Endothelial cell of umbilical vein (primary cell): ENCODE measurements around the gene HLA-DOA. TPM values are rescaled to one million over a fixed set of nuclear protein-coding genes. Genes with fewer than 3 reads are reported as not detected.

Experiments
- BruUV-seq: library from RNA; stranded (reverse); fragments of 400-500 nt; replicated peaks from 2 replicates; lab custom pipeline; 2021; lab: Mats Ljungman, UMichigan
- CTCF ChIA-PET: fragments of 300-600, 350-600 bp; sonication (Branson Sonifier 250); formaldehyde crosslinking; loops from one replicate; lab custom pipeline; 2021; ENCODE audit warnings: antibody characterized with exemption, inconsistent platforms; lab: Charles Lee
- POLR2A ChIA-PET: fragments of 300-600, 350-600 bp; sonication (Branson Sonifier 250); formaldehyde crosslinking; loops from one replicate; lab custom pipeline; 2021; ENCODE audit warnings: antibody characterized with exemption, inconsistent platforms; lab: Charles Lee
- DNase-seq: peaks from one replicate; pipeline ENCODE4 v3.0.0-alpha.2; 2011; ENCODE audit warnings: low read depth, low spot score
- FAIRE-seq: peaks from 2 replicates; lab custom pipeline; 2011; peaks lifted over from hg19 to GRCh38; lab: Jason Lieb, UNC
- H2AFZ ChIP-seq: 2 replicates; pipeline ENCODE4 v1.6.0; 2012; ENCODE audit warnings: low read depth, low read length, control low read depth, inconsistent platforms
- H3K27ac ChIP-seq: 2 replicates; pipeline ENCODE4 v1.5.1; 2011; ENCODE audit warnings: low read depth, mild to moderate bottlenecking, control low read depth, low read length, moderate library complexity; ENCODE audit not compliant: insufficient read depth
- H3K27me3 ChIP-seq, 2 experiments: 2 replicates each; pipeline versions ENCODE4 v1.6.0 to v1.6.1; 2011; ENCODE audit warnings: low read length in 2 of 2, mixed read lengths in 1 of 2; ENCODE audit not compliant: control insufficient read depth in 2 of 2, insufficient read depth in 2 of 2
- H3K36me3 ChIP-seq, 2 experiments: 2 replicates in 1 of 2; 3 replicates in 1 of 2; pipeline ENCODE4 v1.5.1; 2011; ENCODE audit warnings: low read length in 2 of 2, mild to moderate bottlenecking in 1 of 2, moderate library complexity in 1 of 2; ENCODE audit not compliant: control insufficient read depth in 2 of 2, insufficient read depth in 2 of 2; ENCODE audit errors: extremely low read depth in 1 of 2
- H3K4me1 ChIP-seq: 3 replicates; pipeline ENCODE4 v1.5.1; 2011; ENCODE audit warnings: mild to moderate bottlenecking, low read length; ENCODE audit not compliant: control insufficient read depth, insufficient read depth; ENCODE audit errors: extremely low read depth
- H3K4me2 ChIP-seq: 2 replicates; pipeline ENCODE4 v1.6.1; 2011; ENCODE audit warnings: low read length, control low read depth, mixed read lengths; ENCODE audit not compliant: insufficient read depth
- H3K4me3 ChIP-seq, 3 experiments: fragments of 200-600 bp in 1 of 3; sonication (generic), shearing (Covaris generic) in 1 of 3; replicated peaks in 1 of 3; 2 replicates each; pipeline ENCODE4 v1.5.1; 2011 to 2016; ENCODE audit warnings: control low read depth in 3 of 3, low read length in 3 of 3, mild to moderate bottlenecking in 2 of 3, inconsistent platforms in 1 of 3, low read depth in 1 of 3, moderate library complexity in 1 of 3; ENCODE audit not compliant: insufficient read depth in 1 of 3
- H3K79me2 ChIP-seq: 2 replicates; pipeline ENCODE4 v1.6.0; 2012; ENCODE audit warnings: low read length, inconsistent platforms; ENCODE audit not compliant: control insufficient read depth, insufficient read depth
- H3K9ac ChIP-seq: replicated peaks from 2 replicates; pipeline ENCODE3; 2011; ENCODE audit warnings: low read length, control low read depth; ENCODE audit not compliant: insufficient read depth; ENCODE audit errors: extremely low read depth
- H3K9me1 ChIP-seq: replicated peaks from 3 replicates; pipeline ENCODE4 v1.6.0; 2011; ENCODE audit warnings: mild to moderate bottlenecking, low read length; ENCODE audit not compliant: control insufficient read depth, insufficient read depth; ENCODE audit errors: extremely low read depth
- H3K9me3 ChIP-seq: replicated peaks from 2 replicates; pipeline ENCODE4 v1.5.1; 2012; ENCODE audit warnings: low read length, inconsistent platforms; ENCODE audit not compliant: control insufficient read depth, insufficient read depth
- H4K20me1 ChIP-seq: replicated peaks from 2 replicates; pipeline ENCODE3; 2011; ENCODE audit warnings: mild to moderate bottlenecking, low read length; ENCODE audit not compliant: control insufficient read depth, insufficient read depth; ENCODE audit errors: extremely low read depth
- EZH2 ChIP-seq: IDR thresholded peaks from 2 replicates; pipeline ENCODE4 v1.6.1; 2012; ENCODE audit warnings: borderline replicate concordance, low read depth, mild to moderate bottlenecking, moderate library complexity, low read length, inconsistent platforms; ENCODE audit not compliant: severe bottlenecking
- FOS ChIP-seq: IDR thresholded peaks from 2 replicates; pipeline ENCODE4 v1.6.1; 2011; ENCODE audit warnings: mild to moderate bottlenecking, low read length, moderate library complexity, borderline replicate concordance; ENCODE audit not compliant: insufficient read depth
- JUN ChIP-seq: IDR thresholded peaks from 2 replicates; pipeline ENCODE4 v1.6.1; 2011; ENCODE audit warnings: borderline replicate concordance, low read depth; ENCODE audit not compliant: insufficient read length, insufficient read depth
- POLR2AphosphoS5 ChIP-seq: IDR thresholded peaks from 2 replicates; pipeline ENCODE4 v1.6.1; 2012; ENCODE audit warnings: low read depth, mild to moderate bottlenecking, control low read depth, low read length, moderate library complexity; ENCODE audit not compliant: insufficient read depth
- dilution Hi-C: fragments of 300-500 bp; cut with MboI; formaldehyde crosslinking; loops from one replicate; pipeline ENCODE4 v1.15.0; 2019; ENCODE audit warnings: low sequenced_read_pairs; ENCODE audit not compliant: extremely low pct_ligation_motif_present
- intact Hi-C: fragments of 100-400 bp; cut with micrococcal nuclease; formaldehyde crosslinking; loops from one replicate; pipeline ENCODE4 v1.10.0; 2022
- polyA plus RNA-seq, 4 experiments: library from polyadenylated mRNA; depleted of rRNA in 3 of 4; stranded (reverse) in 3 of 4; unstranded in 1 of 4; fragments of >200 nt; gene quantifications; 2 replicates each; pipeline versions ENCODE4 v1.2.1 to v1.2.3, GENCODE V29; 2011 to 2012; ENCODE audit warnings: missing spikeins in 1 of 4
- total RNA-seq: library from RNA; stranded (reverse); gene quantifications from 2 replicates; pipeline ENCODE4 v1.2.3, GENCODE V29; 2021
- TF ChIP-seq, protein P1 (sequence below), 2 donors: IDR thresholded peaks; 1 replicate in 1 of 2; 2 replicates in 1 of 2; pipeline ENCODE4 v1.5.1; 2011; ENCODE audit warnings: low read length in 2 of 2, mild to moderate bottlenecking in 2 of 2, moderate library complexity in 2 of 2, control low read depth in 1 of 2, inconsistent platforms in 1 of 2, low read depth in 1 of 2; ENCODE audit not compliant: insufficient read depth in 1 of 2; ENCODE audit errors: extremely low read depth in 1 of 2

Gene HLA-DOA
- total and polyA plus RNA-seq, 2 donors (not counting 3 experiments of a cell fraction or from before 2014, with no cell fraction given): not detected

- Histone ChIP-seq H3K4me3 (no peak overlapping the region), H2AFZ (no peak overlapping the region), H3K27me3 (peaks cover 10 to 34% of the 10 kb centered on the region in 2 experiments), H3K4me1 (no peaks in the 10 kb centered on the region), H3K4me2 (no peak overlapping the region), H3K27ac (no peak overlapping the region), H3K79me2 (no peaks in the 10 kb centered on the region), H3K9me3 (no peaks in the 10 kb centered on the region), H3K9ac (no peak overlapping the region), H3K9me1 (no peaks in the 10 kb centered on the region), H3K36me3 (no peaks in the 10 kb centered on the region), H4K20me1 (no peaks in the 10 kb centered on the region)
- POLR2A ChIA-PET: no interaction called here
- DNase-seq (no peak), FAIRE-seq (no peak)
- no peak for TF ChIP-seq JUN
- TF ChIP-seq POLR2AphosphoS5: no peak
- no peak for TF ChIP-seq EZH2
- dilution Hi-C loops: no loop called here
- CTCF ChIA-PET: interaction anchor here (0.8 to 3.4 kb wide), 4 partner anchors 12 to 246 kb away, joined by 3 to 12 read pairs (median 4); no protein-coding TSS in a partner anchor
- no TSS peak for BruUV-seq
- intact Hi-C loops: no loop called here
Observed at GRCh38 chr6:33001685-33002084, 7.7 kb downstream of the HLA-DOA start.

DNA sequence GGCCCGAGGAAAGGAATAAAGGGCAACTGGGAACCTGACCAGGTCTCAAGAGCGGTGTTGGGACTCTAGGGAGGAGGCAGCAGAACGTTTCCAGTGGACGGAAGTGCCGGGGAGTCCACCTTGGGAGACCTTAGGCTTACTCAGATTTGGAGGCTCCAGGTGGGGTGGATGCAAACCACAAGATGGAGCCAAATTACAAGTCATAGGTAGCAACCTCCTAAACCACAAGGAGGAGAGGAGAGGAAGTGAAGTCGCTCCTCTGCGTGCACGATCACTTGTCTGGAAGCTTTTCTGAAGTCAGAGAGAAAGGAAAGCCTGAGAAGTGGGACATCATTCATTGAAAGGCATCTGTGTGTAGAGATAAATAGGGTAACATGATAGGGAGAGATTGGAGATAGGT lies 9.3 kb downstream of the HLA-DOA start:
- dilution Hi-C loops: no loop called here
- Histone ChIP-seq H3K79me2 (no peaks in the 10 kb centered on the region), H2AFZ (no peak overlapping the region), H3K9me3 (no peaks in the 10 kb centered on the region), H3K4me1 (no peaks in the 10 kb centered on the region), H3K27ac (no peak overlapping the region), H4K20me1 (no peaks in the 10 kb centered on the region), H3K4me3 (no peak overlapping the region), H3K27me3 (peaks cover 18 to 37% of the 10 kb centered on the region in 2 experiments), H3K9ac (no peak overlapping the region), H3K36me3 (no peaks in the 10 kb centered on the region), H3K9me1 (no peaks in the 10 kb centered on the region), H3K4me2 (no peak overlapping the region)
- DNase-seq (no peak), FAIRE-seq (no peak)
- intact Hi-C loops: no loop called here
- BruUV-seq: no TSS peak
- POLR2A ChIA-PET: no interaction called here
- CTCF ChIA-PET: interaction anchor here (0.9 to 1.5 kb wide), 3 partner anchors 15 to 126 kb away, joined by 3 to 6 read pairs (median 4); no protein-coding TSS in a partner anchor
- no peak for TF ChIP-seq FOS
- TF ChIP-seq, protein P1, sequence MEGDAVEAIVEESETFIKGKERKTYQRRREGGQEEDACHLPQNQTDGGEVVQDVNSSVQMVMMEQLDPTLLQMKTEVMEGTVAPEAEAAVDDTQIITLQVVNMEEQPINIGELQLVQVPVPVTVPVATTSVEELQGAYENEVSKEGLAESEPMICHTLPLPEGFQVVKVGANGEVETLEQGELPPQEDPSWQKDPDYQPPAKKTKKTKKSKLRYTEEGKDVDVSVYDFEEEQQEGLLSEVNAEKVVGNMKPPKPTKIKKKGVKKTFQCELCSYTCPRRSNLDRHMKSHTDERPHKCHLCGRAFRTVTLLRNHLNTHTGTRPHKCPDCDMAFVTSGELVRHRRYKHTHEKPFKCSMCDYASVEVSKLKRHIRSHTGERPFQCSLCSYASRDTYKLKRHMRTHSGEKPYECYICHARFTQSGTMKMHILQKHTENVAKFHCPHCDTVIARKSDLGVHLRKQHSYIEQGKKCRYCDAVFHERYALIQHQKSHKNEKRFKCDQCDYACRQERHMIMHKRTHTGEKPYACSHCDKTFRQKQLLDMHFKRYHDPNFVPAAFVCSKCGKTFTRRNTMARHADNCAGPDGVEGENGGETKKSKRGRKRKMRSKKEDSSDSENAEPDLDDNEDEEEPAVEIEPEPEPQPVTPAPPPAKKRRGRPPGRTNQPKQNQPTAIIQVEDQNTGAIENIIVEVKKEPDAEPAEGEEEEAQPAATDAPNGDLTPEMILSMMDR (IDR thresholded peaks at IDR 0.05; ENCODE audit: extremely low read depth in 1 of 2, insufficient read depth in 1 of 2, low read depth in 1 of 2, low read length in 2 of 2): peak in 1 of 2 donors; percentile 8
